HG03457 (cell line): Measurements from ENCODE around the gene CALD1.

ENCODE experiments used
- ATAC-seq: cut with Tn5 transposase; IDR thresholded peaks from one replicate; pipeline ENCODE4 v1.9.1; 2021; ENCODE audit warnings: moderate number of reproducible peaks; ENCODE audit not compliant: unreplicated experiment

CALD1 gene

GRCh38 chr7:134852625-134853024, 73.2 kb downstream of the CALD1 start:
- ATAC-seq = no peak

DNA sequence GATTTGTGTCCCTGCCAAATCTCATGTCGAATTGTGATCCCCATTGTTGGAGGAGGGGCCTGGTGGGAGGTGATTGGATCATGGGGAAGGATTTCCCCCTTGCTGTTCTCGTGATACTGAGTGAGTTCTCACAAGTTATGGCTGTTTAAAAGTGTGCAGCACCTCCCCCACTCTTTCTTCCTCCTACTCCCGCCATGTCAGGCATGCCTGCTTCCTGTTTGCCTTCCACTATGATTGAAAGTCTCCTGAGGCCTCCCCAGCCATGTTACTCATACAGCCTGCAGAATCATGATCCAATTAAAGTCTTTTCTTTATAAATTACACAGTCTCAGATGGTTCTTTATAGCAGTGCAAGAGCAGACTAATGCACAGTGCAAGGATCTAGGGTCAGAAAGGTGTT, 75.4 kb downstream of the CALD1 start:
- no peak for ATAC-seq

DNA sequence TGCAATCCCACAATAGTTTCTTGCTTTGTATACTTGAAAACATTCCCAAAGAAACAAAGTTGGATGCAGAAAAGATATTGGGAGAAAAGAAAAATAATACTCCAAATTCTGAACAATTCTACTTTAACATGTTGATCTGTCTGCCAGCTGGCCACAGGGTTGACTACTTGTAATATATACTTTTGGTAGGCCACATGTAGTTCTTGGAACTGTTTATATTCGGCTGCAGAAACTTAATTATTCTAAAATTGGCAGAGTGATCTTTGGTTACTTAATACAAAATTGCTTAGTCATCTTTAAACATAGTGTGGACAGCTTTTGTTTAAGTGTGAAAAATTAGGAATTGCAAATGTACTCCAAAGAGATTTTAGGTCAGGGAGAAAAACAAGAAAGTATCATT, 76.0 kb downstream of the CALD1 start:
- no peak for ATAC-seq

GRCh38 chr7:134856091-134856490, 76.7 kb downstream of the CALD1 start:
- ATAC-seq = no peak

DNA sequence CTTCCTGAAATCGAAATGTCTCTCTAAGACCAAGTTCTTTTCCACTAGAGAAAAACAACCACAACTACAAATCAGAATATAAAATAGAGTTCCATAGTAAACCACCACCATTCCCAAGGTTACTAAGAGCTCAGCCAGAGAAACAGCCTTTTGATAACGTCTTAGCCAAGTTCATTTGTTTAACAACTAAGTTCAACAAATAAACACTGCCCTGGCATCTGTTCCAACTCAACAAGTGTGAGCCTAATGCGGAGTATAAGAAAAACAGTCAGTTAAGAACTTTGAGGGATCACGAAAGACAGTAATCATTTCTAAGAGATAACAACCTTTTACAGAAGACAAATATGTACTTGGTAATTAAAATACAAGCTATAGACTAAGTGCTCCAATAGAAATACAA, 77.3 kb downstream of the CALD1 start:
- ATAC-seq = no peak

GRCh38 chr7:134857958-134858357, 78.5 kb downstream of the CALD1 start:
- ATAC-seq = no peak

GRCh38 chr7:134859783-134860182, 80.3 kb downstream of the CALD1 start:
- ATAC-seq = no peak

GRCh38 chr7:134865001-134865845, 85.8 kb downstream of the CALD1 start:
- ATAC-seq = no peak

DNA sequence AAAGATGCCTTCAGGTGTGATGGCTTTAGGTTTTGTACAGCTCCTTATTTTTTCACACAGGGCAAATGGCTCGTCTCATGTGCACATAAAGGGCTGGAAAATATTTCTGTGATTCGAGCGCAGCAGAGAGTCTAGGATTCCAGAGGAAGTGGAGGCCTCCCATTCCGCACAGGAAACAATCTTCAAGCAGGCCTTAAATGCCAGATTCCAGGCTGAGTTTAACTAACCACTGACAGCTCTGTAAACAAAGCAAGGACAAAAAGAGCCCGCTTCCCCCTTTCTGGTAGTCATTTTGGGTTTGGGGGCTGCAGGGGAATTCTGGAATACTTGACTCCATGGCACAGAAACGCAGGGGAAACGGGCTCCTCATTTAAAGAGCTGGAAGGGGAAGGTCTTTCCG, 87.2 kb downstream of the CALD1 start:
- no peak for ATAC-seq

GRCh38 chr7:134870156-134870555, 90.7 kb downstream of the CALD1 start:
- no peak for ATAC-seq

DNA sequence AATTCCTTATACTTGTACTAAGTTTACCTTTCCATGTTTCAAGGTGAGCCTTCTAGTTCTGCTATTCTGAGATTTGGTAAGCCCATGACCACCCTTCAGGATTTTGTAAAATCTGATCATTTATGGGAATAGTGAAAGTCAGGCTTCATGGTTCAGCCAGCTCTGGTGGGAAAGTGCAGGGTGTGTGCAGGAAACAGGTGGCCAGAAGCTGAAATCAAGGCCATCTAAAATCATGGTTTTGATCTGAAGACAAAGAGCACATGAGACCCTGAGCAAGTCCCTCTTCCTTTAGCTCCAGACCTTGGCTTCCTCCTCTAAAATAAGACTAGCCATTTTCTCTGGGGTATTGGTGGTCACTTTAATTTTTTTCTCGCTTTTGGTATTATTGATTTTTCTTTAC, 91.3 kb downstream of the CALD1 start:
- no peak for ATAC-seq

GRCh38 chr7:134873253-134873652, 93.8 kb downstream of the CALD1 start:
- no peak for ATAC-seq

- ATAC-seq = no peak
Observed at GRCh38 chr7:134874407-134874806, 95.0 kb downstream of the CALD1 start.

GRCh38 chr7:134875867-134876266, 96.4 kb downstream of the CALD1 start:
- ATAC-seq = no peak

- ATAC-seq = no peak
Observed at GRCh38 chr7:134878746-134879357, 99.4 kb downstream of the CALD1 start.

DNA sequence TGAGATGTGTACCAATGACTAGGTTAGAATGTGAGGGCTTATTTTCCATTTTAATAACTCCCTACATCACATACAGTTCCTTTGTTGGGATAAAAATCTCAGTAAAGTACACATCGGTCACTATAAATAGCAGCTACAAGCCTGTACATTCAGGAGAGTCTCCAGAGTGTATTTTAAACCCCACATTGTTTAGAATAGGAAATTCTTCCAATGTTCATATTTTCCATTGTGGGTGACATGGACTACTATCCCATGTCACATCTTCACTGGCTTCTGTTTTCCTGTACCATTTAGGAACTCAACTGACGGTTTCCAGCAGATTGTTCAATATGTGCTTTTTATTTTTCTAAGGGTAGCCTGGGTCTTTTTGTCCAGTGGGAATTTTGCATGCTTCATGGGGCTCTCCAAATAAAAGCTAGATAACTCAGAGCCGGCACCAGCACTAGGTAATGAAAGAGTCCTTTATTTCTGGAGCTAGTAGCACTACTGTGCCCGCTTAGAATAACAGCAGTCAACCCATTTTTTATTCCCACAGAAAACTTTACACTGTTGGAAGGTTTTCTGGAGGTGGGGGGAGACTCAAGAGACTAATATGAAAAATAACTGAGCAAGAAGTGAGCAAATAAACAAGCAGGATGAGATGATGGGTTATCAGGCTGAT, 100.5 kb downstream of the CALD1 start:
- ATAC-seq = no peak

GRCh38 chr7:134882481-134882880, 103.0 kb downstream of the CALD1 start:
- no peak for ATAC-seq

DNA sequence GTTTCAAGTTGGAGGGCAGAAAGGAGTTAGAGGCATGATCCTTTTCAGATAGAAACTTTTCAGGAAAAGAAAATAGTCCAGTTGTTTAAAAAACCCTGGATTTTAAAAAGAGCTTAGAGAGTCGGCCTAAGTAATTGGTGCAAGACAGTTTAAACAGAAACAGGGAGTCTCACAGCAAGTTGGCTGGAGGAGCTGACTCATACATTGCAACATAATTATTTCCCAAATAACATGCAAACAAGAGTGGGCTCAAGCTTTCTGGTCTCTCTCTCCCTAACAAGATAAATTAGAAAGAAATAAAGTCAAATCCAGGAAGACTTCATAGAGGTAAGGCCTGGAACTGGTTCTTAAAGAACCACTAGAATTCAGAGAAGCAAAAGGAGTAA, 106.5 kb downstream of the CALD1 start:
- ATAC-seq = no peak

GRCh38 chr7:134886353-134887057, 107.1 kb downstream of the CALD1 start:
- ATAC-seq = no peak

DNA sequence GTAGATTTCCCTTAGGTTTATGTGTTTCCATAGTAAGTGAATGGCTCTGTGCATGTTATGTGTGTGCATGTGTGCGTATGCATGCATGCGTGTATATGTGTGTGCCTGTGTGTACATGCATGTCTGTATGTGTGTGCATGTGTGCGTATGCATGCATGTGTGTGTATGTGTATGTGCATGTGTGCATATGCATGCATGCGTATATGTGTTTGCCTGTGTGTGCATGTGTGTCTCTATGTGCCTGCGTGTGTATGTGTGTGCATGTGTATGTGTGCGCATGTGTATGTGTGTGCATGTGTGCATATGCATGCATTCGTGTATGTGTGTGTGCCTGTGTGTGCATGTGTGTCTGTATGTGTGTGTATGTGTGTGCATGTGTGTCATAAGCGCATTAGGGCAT, 108.1 kb downstream of the CALD1 start:
- ATAC-seq = no peak

GRCh38 chr7:134888141-134888740, 108.8 kb downstream of the CALD1 start:
- no peak for ATAC-seq
